Pancreas (tissue), 10 donors: Measurements from ENCODE around the gene INO80E. TPM values are rescaled to one million over a fixed set of nuclear protein-coding genes. Genes with fewer than 3 reads are reported as not detected.
A peak's percentile ranks its signal among the peaks of the same experiment; 100 is the strongest.

Experiments
- ATAC-seq, 4 donors: fragments of 200-7000 bp; cut with Tn5 transposase; one replicate each; pipeline versions ENCODE4 v1.8.0 to v1.9.1; 2020; ENCODE audit warnings: mild to moderate bottlenecking in 4 of 4, moderate library complexity in 4 of 4
- DNase-seq, 6 donors: peaks; one replicate each; pipeline ENCODE4 v3.0.0-alpha.2; 2020
- FAIRE-seq: peaks from 2 replicates; lab custom pipeline; 2012; peaks lifted over from hg19 to GRCh38; lab: Jason Lieb, UNC
- H3K27ac ChIP-seq, 4 donors: fragments of 200-600 bp; sonication (generic); 1 replicate in 3 of 4; 2 replicates in 1 of 4; pipeline versions ENCODE4 v1.5.0 to v1.8.0; 2020
- H3K27me3 ChIP-seq, 4 donors: fragments of 200-600 bp; one replicate each; pipeline ENCODE4 v1.8.0; 2021
- H3K36me3 ChIP-seq, 3 donors: fragments of 200-600 bp; sonication (generic) in 1 of 3; one replicate each; pipeline versions ENCODE4 v1.5.0 to v1.8.0; 2020 to 2021
- H3K4me1 ChIP-seq, 3 donors: fragments of 200-600 bp; one replicate each; pipeline ENCODE4 v1.8.0; 2021
- H3K4me3 ChIP-seq, 4 donors: fragments of 200-600 bp; sonication (generic) in 2 of 4; one replicate each; pipeline versions ENCODE4 v1.5.0 to v1.8.0; 2020 to 2021
- H3K9me3 ChIP-seq, 4 donors: fragments of 200-600 bp; one replicate each; pipeline ENCODE4 v1.8.0; 2021
- WGBS, 2 donors: extraction: QIAGEN DNeasy Blood & Tissue Kit; methylation state at CpG; one replicate each; pipeline ENCODE4 v1.1.7; 2013; 5-methylcytosine and 5-hydroxymethylcytosine counted together
- intact Hi-C, 3 donors: fragments of 100-400 bp; cut with DNase I; formaldehyde crosslinking; loops; one replicate each; pipeline versions ENCODE4 v1.11.1 to v1.14.2; 2022
- polyA plus RNA-seq, 2 donors: library from polyadenylated mRNA; stranded (reverse); fragments of 200-250 nt; gene quantifications; one replicate each; pipeline ENCODE4 v1.2.3, GENCODE V29; 2013
- total RNA-seq, 6 donors: library from RNA; stranded (reverse); fragmentation: NEBNext Ultra II Directional in 4 of 6; extraction: Animal tissue kit (Norgen Biotek cat#: 25700) in 4 of 6; gene quantifications; one replicate each; pipeline versions ENCODE4 v1.2.1 to v1.2.4, GENCODE V29; 2021 to 2023
- TF ChIP-seq, protein P1 (sequence below), 4 donors: fragments of 200-600 bp; sonication (generic) in 3 of 4; IDR thresholded peaks; one replicate each; pipeline versions ENCODE4 v1.5.0 to v1.8.0; 2021; ENCODE audit warnings: antibody characterized with exemption in 4 of 4
- donor health status: healthy with polysubstance abuse.
- donor health status: DM: no; HTN: no; CAD: no; lungs with moderate emphysema.
- donor health status: DM: no; HTN: no; CAD: no.
- donor health status: control.
- donor health status: control.
- donor health status: Bipolar disorder and iron deficiency.
- donor health status: DM: yes; HTN: yes; CAD: no.
- donor health status: DM: no; HTN: no; CAD: no.
- donor health status: DM: no; HTN: no; CAD: no.
- donor health status: DM: yes; HTN: yes; CAD: no.

Gene INO80E
- total and polyA plus RNA-seq, 8 donors, result 24.0 to 113 (median 32.5) TPM

DNA sequence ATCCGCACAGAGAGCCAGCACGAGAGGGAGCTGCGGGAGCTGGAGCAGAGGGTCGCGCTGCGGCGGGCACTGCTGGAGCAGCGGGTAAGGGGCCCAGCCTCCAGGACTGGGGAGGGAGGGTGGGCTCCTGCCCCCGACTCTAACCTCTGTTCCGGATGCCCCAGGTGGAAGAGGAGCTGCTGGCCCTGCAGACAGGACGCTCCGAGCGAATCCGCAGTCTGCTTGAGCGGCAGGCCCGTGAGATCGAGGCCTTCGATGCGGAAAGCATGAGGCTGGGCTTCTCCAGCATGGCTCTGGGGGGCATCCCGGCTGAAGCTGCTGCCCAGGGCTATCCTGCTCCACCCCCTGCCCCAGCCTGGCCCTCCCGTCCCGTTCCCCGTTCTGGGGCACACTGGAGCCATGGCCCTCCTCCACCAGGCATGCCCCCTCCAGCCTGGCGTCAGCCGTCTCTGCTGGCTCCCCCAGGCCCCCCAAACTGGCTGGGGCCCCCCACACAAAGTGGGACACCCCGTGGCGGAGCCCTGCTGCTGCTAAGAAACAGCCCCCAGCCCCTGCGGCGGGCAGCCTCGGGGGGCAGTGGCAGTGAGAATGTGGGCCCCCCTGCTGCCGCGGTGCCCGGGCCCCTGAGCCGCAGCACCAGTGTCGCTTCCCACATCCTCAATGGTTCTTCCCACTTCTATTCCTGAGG is 5.0 kb upstream of the INO80E start:
- H3K36me3 ChIP-seq, result peaks cover 0 to 14% (median 0%) of the 10 kb centered on the region in 3 donors
- ATAC-seq, result no peak

DNA sequence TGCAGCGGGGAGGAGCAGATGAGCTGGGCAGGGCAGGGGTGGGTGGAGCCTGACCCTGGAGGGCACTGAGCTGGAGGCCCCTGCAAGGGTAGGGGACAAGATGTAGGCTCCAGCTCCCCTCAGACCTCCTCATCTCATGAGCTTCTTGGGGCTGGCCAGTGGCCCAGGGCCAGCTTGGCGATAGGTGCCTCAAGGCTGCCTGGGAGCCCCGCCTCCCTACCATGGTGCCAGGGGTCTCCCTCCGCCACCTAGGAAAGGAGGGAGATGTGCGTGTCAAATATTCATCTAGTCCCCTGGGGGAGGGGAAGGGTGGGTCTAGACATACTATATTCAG is 4.5 kb upstream of the INO80E start:
- intact Hi-C loops, result no loop called here
- Histone ChIP-seq H3K36me3 (peaks cover 0 to 9% (median 0%) of the 10 kb centered on the region in 3 donors), H3K27me3 (no peaks in the 10 kb centered on the region), H3K4me1 (peaks cover 0 to 4% (median 4%) of the 10 kb centered on the region in 3 donors), H3K4me3 (no peak overlapping the region), H3K27ac (no peak overlapping the region), H3K9me3 (no peaks in the 10 kb centered on the region)
- no peak for ATAC-seq
- 81 to 84% methylated on average over 5 of the region's 5 CpGs for WGBS, 2 donors
- peak in 1 of 6 donors; percentile 71 for DNase-seq
- no peak for FAIRE-seq
- TF ChIP-seq, protein P1, sequence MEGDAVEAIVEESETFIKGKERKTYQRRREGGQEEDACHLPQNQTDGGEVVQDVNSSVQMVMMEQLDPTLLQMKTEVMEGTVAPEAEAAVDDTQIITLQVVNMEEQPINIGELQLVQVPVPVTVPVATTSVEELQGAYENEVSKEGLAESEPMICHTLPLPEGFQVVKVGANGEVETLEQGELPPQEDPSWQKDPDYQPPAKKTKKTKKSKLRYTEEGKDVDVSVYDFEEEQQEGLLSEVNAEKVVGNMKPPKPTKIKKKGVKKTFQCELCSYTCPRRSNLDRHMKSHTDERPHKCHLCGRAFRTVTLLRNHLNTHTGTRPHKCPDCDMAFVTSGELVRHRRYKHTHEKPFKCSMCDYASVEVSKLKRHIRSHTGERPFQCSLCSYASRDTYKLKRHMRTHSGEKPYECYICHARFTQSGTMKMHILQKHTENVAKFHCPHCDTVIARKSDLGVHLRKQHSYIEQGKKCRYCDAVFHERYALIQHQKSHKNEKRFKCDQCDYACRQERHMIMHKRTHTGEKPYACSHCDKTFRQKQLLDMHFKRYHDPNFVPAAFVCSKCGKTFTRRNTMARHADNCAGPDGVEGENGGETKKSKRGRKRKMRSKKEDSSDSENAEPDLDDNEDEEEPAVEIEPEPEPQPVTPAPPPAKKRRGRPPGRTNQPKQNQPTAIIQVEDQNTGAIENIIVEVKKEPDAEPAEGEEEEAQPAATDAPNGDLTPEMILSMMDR (IDR thresholded peaks at IDR 0.05), result no peak

More for the DNA sequence above, 5.0 kb upstream of the INO80E start:
- 94% methylated on average over 27 to 35 of the region's 35 CpGs for WGBS, 2 donors
- H3K4me3 ChIP-seq, result no peak overlapping the region
- FAIRE-seq, result no peak
- H3K9me3 ChIP-seq, result no peaks in the 10 kb centered on the region
- H3K27ac ChIP-seq, result no peak overlapping the region
- peaks cover 0 to 4% (median 4%) of the 10 kb centered on the region in 3 donors for H3K4me1 ChIP-seq
- TF ChIP-seq, protein P1 (IDR thresholded peaks at IDR 0.05), result no peak
- peak in 2 of 6 donors; percentile 36 to 74 for DNase-seq
- intact Hi-C loops, result no loop called here
- H3K27me3 ChIP-seq, result no peaks in the 10 kb centered on the region

DNA sequence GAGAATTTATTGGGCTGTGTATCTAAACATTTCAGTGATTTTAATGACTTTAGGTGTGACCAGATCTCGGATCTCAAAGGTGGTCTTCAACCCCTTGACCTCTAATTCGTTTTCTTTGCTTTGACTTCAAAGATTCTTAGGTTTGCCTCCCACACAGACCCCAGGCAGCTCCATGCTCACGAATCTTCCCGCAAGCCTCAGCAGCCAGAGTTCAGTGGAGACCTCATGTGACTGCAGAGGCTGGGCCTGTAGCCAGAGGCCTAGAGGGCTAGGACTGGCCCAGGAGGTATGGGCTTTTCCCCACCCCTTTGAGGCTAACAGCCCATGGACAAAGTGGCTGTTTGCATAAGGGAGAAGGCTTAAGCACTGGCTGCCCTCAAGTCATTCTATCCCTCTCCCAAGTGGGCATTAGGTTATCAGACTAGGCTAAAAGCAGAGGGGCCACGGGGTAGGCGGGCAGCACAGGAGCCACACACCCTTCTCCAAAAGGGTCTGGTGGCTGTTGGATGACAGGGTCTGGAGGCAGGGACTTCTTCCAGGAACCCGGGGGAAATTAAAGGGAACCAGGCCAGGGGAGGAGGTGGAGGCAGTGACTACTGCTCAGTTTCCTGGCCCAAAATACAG is 3.6 kb upstream of the INO80E start:
- Histone ChIP-seq H3K27me3 (no peaks in the 10 kb centered on the region), H3K36me3 (peaks cover 0 to under 1% (median 0%) of the 10 kb centered on the region in 3 donors), H3K4me3 (no peak overlapping the region), H3K27ac (no peak overlapping the region), H3K4me1 (peaks cover 4 to 9% (median 8%) of the 10 kb centered on the region in 3 donors), H3K9me3 (no peaks in the 10 kb centered on the region)
- ATAC-seq (no peak), DNase-seq (peak in 2 of 6 donors; percentile 29), FAIRE-seq (no peak)
- intact Hi-C loops, result no loop called here
- 63 to 66% methylated on average over 7 of the region's 7 CpGs for WGBS, 2 donors
- TF ChIP-seq, protein P1 (IDR thresholded peaks at IDR 0.05), result no peak

DNA sequence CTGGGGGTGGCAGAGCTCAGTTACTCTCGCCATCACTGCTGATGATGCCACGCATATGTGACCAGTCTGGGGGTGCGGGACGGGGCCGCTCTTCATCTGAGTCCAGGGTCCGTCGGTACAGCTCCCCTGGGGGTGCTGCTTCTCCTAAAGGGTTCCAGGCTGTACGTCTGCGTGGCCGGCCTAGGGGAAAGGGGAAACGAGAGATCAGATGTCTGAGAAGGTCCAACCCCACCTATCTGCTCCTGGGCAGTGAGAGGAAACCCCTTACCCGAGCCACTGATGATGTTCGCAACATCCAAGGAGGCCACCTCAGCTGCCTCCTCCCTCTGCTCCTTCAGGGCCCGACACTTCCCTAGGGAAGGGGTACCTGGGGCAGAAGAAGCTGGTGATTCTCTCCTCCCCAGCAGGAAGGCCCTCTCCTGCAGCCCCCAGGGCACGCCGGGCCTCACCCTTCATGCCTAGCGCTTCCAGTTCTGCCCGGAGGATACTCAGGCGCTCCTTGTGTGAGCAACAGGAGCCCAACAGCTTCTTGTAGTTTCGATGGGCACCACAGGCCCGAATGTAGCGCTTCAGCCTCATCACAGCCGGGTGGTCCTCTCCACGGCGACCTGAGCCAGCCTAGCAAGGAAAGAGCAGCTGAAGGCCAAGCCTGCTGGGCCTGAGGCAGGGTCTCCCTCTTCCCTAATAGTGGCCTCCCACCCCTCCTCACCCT is 2.7 kb upstream of the INO80E start:
- ATAC-seq, result no peak
- 89 to 91% methylated on average over 22 to 25 of the region's 25 CpGs for WGBS, 2 donors
- Histone ChIP-seq H3K9me3 (no peaks in the 10 kb centered on the region), H3K36me3 (no peaks in the 10 kb centered on the region), H3K4me3 (no peak overlapping the region), H3K4me1 (peaks cover 4 to 9% (median 8%) of the 10 kb centered on the region in 3 donors), H3K27ac (no peak overlapping the region), H3K27me3 (no peaks in the 10 kb centered on the region)
- DNase-seq, result peak in 2 of 6 donors; percentile 38 to 64
- TF ChIP-seq, protein P1 (IDR thresholded peaks at IDR 0.05), result no peak
- no peak for FAIRE-seq
- intact Hi-C loops, result no loop called here
